ENCODE results near the gene HGF.
"Not testable (repeated sequence)": the region's sequence is repeated elsewhere in the genome, so short reads cannot be mapped to it uniquely, and the experiment has no call there.

HGF gene

DNA sequence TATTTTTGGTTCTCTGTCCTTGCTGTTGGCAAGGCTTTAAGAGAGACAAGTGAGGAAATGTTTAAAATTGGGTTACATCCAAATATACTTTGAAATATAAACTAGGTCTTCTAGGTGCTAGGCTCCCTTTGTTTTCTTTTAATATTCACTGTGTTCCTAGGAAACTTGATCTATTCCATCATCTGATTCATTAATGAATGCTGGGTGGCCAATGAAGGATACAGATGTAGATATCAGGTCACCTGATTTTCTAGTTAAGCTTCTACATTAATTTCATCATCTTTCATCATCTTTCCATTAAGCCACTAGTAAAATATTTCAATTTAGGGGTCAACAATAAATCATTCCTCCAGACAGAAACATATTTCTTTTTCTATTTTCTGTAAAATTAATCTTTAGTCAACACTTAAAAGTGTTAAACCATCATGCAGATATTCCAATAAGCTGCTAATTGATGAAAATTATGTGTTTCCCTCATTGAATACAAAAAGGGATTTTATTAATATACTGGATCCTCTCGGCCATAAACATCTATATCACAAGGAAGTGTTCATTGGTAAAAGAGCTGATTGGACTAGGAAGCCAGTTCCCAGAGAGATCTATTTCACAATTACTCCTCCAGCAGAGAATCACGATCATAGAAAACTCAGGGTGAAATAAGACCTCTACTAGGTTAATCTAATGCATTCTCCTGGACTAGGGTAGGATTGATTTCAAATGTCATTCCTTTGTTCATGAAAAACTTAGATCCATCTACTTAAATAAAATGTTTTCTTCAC, 14.7 kb downstream of the HGF start:
- Mint-ChIP-seq H3K27ac (no peak overlapping the region), H3K4me1 (ENCODE audit: low read depth) (no peaks in the 10 kb centered on the region), H3K27me3 (no peaks in the 10 kb centered on the region), H3K4me3 (no peak overlapping the region), H3K36me3 (ENCODE audit: low read depth) (no peaks in the 10 kb centered on the region), H3K9me3 (no peaks in the 10 kb centered on the region)
- DNase-seq, result no peak

- Mint-ChIP-seq H3K4me3 (no peak overlapping the region), H3K9me3 (no peaks in the 10 kb centered on the region), H3K36me3 (ENCODE audit: low read depth) (no peaks in the 10 kb centered on the region), H3K27ac (no peak overlapping the region), H3K4me1 (ENCODE audit: low read depth) (no peaks in the 10 kb centered on the region), H3K27me3 (no peaks in the 10 kb centered on the region)
- no peak for DNase-seq
Observed at GRCh38 chr7:81753392-81753791, 16.5 kb downstream of the HGF start.

DNA sequence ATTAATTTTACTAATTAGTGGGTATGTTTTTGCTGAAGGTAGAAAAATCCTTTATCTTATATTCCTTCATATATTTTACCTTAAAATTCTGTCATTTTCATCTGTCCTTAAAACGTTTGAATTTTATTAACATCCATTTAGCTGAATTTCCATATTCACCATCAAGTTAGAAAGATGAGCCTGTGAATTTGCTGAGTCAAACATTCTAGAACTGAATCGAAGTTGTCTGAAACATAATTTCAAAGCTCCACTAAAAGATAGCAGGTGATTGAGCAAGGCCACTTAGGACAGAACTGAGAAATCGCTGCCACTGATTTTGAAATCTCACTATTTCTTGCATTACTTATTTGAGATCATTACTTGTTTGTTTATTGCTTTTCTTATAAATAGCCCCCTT, 17.5 kb downstream of the HGF start:
- Mint-ChIP-seq H3K27me3 (no peaks in the 10 kb centered on the region), H3K9me3 (no peaks in the 10 kb centered on the region), H3K36me3 (ENCODE audit: low read depth) (no peaks in the 10 kb centered on the region), H3K4me1 (ENCODE audit: low read depth) (no peaks in the 10 kb centered on the region), H3K27ac (no peak overlapping the region), H3K4me3 (no peak overlapping the region)
- DNase-seq, result no peak

- no peaks in the 10 kb centered on the region for H3K4me1 Mint-ChIP-seq (ENCODE audit: low read depth)
- no peaks in the 10 kb centered on the region for H3K9me3 Mint-ChIP-seq
- H3K27ac Mint-ChIP-seq, result no peak overlapping the region
Observed at GRCh38 chr7:81751619-81752317, 18.1 kb downstream of the HGF start.

DNA sequence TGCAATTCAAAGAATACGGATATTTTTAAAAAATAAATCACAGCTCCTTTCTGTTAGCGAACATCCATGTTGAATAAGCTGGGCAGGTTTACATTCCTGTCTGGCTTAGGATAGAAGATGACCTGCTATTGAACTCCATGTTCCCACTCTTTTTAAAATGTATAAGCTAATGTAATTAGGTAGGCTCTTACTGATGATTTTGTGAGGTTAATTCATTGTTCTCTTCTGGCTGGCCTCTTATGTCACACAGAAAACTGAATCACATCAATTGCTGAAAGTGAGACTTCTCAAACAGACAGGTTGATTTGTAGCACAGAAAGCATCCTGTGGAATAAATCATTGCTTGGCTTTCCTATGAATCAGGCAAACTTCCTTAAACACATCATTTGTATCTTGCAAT, 24.2 kb downstream of the HGF start:
- H3K4me1 Mint-ChIP-seq (ENCODE audit: low read depth), result no peaks in the 10 kb centered on the region
- H3K27me3 Mint-ChIP-seq, result no peaks in the 10 kb centered on the region
- H3K9me3 Mint-ChIP-seq, result peaks cover 4% of the 10 kb centered on the region
- H3K4me3 Mint-ChIP-seq, result no peak overlapping the region
- DNase-seq, result no peak
- H3K36me3 Mint-ChIP-seq (ENCODE audit: low read depth), result no peaks in the 10 kb centered on the region
- H3K27ac Mint-ChIP-seq, result no peak overlapping the region

More at GRCh38 chr7:81751619-81752317, 18.1 kb downstream of the HGF start:
- no peaks in the 10 kb centered on the region for H3K27me3 Mint-ChIP-seq
- no peak overlapping the region for H3K4me3 Mint-ChIP-seq
- DNase-seq, result no peak
- no peaks in the 10 kb centered on the region for H3K36me3 Mint-ChIP-seq (ENCODE audit: low read depth)

DNA sequence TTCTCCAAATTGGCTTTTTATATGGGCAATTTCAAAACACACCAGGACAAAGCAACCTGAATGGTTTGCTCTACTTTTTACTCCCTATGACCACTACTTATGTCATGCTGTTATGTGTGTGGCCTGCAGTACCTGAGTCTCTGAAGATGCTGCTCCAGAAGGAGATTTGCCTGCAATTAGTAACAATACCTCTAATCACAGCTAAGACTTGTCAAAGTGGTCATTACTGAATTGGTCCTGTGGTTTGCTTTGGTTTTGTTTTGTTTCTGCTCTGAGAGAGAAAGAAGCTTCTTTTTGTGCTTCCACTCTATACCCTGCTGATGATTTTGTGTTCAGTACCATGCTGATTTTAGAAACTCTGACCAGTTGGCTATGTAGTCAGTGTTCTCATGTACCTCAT, 25.5 kb downstream of the HGF start:
- Mint-ChIP-seq H3K9me3 (peaks cover 7% of the 10 kb centered on the region), H3K4me3 (no peak overlapping the region), H3K27me3 (no peaks in the 10 kb centered on the region), H3K36me3 (ENCODE audit: low read depth) (no peaks in the 10 kb centered on the region), H3K4me1 (ENCODE audit: low read depth) (no peaks in the 10 kb centered on the region), H3K27ac (no peak overlapping the region)
- DNase-seq, result no peak

- no peaks in the 10 kb centered on the region for H3K36me3 Mint-ChIP-seq (ENCODE audit: low read depth)
- no peaks in the 10 kb centered on the region for H3K4me1 Mint-ChIP-seq (ENCODE audit: low read depth)
- no peaks in the 10 kb centered on the region for H3K27me3 Mint-ChIP-seq
- H3K9me3 Mint-ChIP-seq, result peaks cover 7% of the 10 kb centered on the region
- H3K27ac Mint-ChIP-seq, result no peak overlapping the region
- H3K4me3 Mint-ChIP-seq, result no peak overlapping the region
- no peak for DNase-seq
Observed at GRCh38 chr7:81743665-81744064, 26.2 kb downstream of the HGF start.

- Mint-ChIP-seq H3K27ac (no peak overlapping the region), H3K27me3 (no peaks in the 10 kb centered on the region)
Observed at GRCh38 chr7:81743201-81743600, 26.6 kb downstream of the HGF start.

GRCh38 chr7:81740403-81740802, 29.4 kb downstream of the HGF start:
- Mint-ChIP-seq H3K27ac (no peak overlapping the region), H3K4me3 (no peak overlapping the region), H3K9me3 (peaks cover 7% of the 10 kb centered on the region), H3K36me3 (ENCODE audit: low read depth) (no peaks in the 10 kb centered on the region), H3K27me3 (no peaks in the 10 kb centered on the region), H3K4me1 (ENCODE audit: low read depth) (no peaks in the 10 kb centered on the region)
- no peak for DNase-seq

More at GRCh38 chr7:81743201-81743600, 26.6 kb downstream of the HGF start:
- Mint-ChIP-seq H3K36me3 (ENCODE audit: low read depth) (no peaks in the 10 kb centered on the region), H3K4me1 (ENCODE audit: low read depth) (no peaks in the 10 kb centered on the region), H3K9me3 (peaks cover 7% of the 10 kb centered on the region), H3K4me3 (no peak overlapping the region)
- DNase-seq, result no peak

DNA sequence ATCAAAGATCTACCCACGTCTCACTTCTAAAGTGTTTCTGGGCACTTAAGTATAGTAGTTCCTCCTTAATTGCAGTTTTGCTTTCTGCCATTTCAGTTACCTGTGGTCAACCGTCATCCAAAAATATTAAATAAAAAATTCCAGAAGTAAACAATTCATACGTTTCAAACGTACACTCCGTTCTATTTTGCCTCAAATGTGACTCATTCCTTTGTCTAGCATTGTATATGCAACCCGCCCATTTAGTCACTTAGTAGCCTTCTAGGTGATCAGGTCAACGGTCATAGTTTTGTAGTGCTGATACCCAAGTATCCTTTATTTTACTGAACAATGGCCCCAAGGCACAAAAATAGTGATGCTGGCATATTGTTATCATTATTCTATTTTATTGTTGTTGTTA, 33.8 kb downstream of the HGF start:
- Mint-ChIP-seq H3K4me1 (ENCODE audit: low read depth) (no peaks in the 10 kb centered on the region), H3K27ac (no peak overlapping the region)

GRCh38 chr7:81725812-81726127, 44.1 kb downstream of the HGF start:
- no peak overlapping the region for H3K27ac Mint-ChIP-seq
- H3K9me3 Mint-ChIP-seq, result peaks cover 4% of the 10 kb centered on the region
- no peaks in the 10 kb centered on the region for H3K36me3 Mint-ChIP-seq (ENCODE audit: low read depth)
- no peak for DNase-seq
- H3K27me3 Mint-ChIP-seq, result no peaks in the 10 kb centered on the region
- no peaks in the 10 kb centered on the region for H3K4me1 Mint-ChIP-seq (ENCODE audit: low read depth)
- no peak overlapping the region for H3K4me3 Mint-ChIP-seq

More for the DNA sequence above, 33.8 kb downstream of the HGF start:
- Mint-ChIP-seq H3K4me3 (no peak overlapping the region), H3K9me3 (peaks cover 5% of the 10 kb centered on the region), H3K36me3 (ENCODE audit: low read depth) (no peaks in the 10 kb centered on the region), H3K27me3 (no peaks in the 10 kb centered on the region)
- no peak for DNase-seq

GRCh38 chr7:81725003-81725811, 44.6 kb downstream of the HGF start:
- Mint-ChIP-seq H3K4me3 (no peak overlapping the region), H3K27me3 (no peaks in the 10 kb centered on the region), H3K27ac (no peak overlapping the region), H3K4me1 (ENCODE audit: low read depth) (no peaks in the 10 kb centered on the region), H3K9me3 (peaks cover 4% of the 10 kb centered on the region), H3K36me3 (ENCODE audit: low read depth) (no peaks in the 10 kb centered on the region)
- no peak for DNase-seq

- not testable (repeated sequence) for H3K4me1 Mint-ChIP-seq (ENCODE audit: low read depth); H3K4me3 Mint-ChIP-seq; H3K27me3 Mint-ChIP-seq; H3K36me3 Mint-ChIP-seq (ENCODE audit: low read depth); H3K27ac Mint-ChIP-seq; H3K9me3 Mint-ChIP-seq; DNase-seq
Observed at GRCh38 chr7:81722250-81722649, 47.6 kb downstream of the HGF start.

DNA sequence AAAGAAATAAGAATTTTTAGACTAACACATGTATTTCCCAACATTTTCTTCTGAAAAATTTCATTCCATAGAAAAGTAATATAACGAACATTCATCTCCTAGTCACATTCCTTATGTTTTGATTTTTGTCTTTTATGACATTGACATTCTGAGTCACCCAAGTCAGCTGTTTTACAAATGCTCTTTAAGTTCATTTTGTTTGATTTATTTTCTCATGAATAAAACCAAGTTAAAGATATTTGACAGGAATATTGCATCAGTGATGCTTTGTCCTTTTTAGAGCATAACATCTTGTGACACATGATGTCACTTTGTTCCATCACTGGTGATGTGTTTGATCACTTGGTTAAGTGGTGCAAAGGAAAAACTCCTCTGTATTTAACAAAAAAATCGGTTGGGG, 48.4 kb downstream of the HGF start:
- Mint-ChIP-seq H3K27me3 (no peaks in the 10 kb centered on the region), H3K4me1 (ENCODE audit: low read depth) (no peaks in the 10 kb centered on the region)

GRCh38 chr7:81719865-81720264, 50.0 kb downstream of the HGF start:
- no peaks in the 10 kb centered on the region for H3K4me1 Mint-ChIP-seq (ENCODE audit: low read depth)
- no peaks in the 10 kb centered on the region for H3K27me3 Mint-ChIP-seq
- no peak overlapping the region for H3K27ac Mint-ChIP-seq
- H3K36me3 Mint-ChIP-seq (ENCODE audit: low read depth), result no peaks in the 10 kb centered on the region
- DNase-seq, result no peak
- H3K9me3 Mint-ChIP-seq, result peaks cover 3% of the 10 kb centered on the region
- no peak overlapping the region for H3K4me3 Mint-ChIP-seq

More for the DNA sequence above, 48.4 kb downstream of the HGF start:
- Mint-ChIP-seq H3K9me3 (peaks cover 3% of the 10 kb centered on the region), H3K27ac (no peak overlapping the region), H3K36me3 (ENCODE audit: low read depth) (no peaks in the 10 kb centered on the region), H3K4me3 (no peak overlapping the region)
- no peak for DNase-seq
